HEK293 (cell line): Measurements from ENCODE around the gene SLC2A11.

ENCODE experiments used
- CTCF ChIA-PET: fragments of 350-600 bp; formaldehyde crosslinking; extraction: SDS; loops from one replicate; lab custom pipeline; 2021; ENCODE audit warnings: antibody characterized with exemption; lab: Yijun Ruan, JAX
- POLR2A ChIA-PET: fragments of 300-600 bp; formaldehyde crosslinking; extraction: SDS; loops from one replicate; lab custom pipeline; 2020; ENCODE audit warnings: antibody characterized with exemption, inconsistent platforms; lab: Yijun Ruan, JAX
- H3K27ac ChIP-seq: fragments of 200-500 bp; sonication (Bioruptor generic); 2 replicates; pipeline ENCODE4 v1.5.1; 2014; ENCODE audit warnings: low read depth, low read length, control low read depth, inconsistent platforms; ENCODE audit errors: extremely low read depth
- H3K36me3 ChIP-seq, 2 experiments: fragments of 200-500 bp in 1 of 2; sonication (Bioruptor generic) in 1 of 2; 1 replicate in 1 of 2; 2 replicates in 1 of 2; pipeline ENCODE4 v1.5.1; 2014 to 2017; ENCODE audit warnings: inconsistent platforms in 2 of 2, low read length in 2 of 2; ENCODE audit not compliant: control insufficient read depth in 2 of 2, insufficient read depth in 1 of 2
- H3K4me1 ChIP-seq: fragments of 200-500 bp; sonication (Bioruptor generic); 2 replicates; pipeline ENCODE4 v1.5.1; 2014; ENCODE audit warnings: mild to moderate bottlenecking, low read length, inconsistent platforms; ENCODE audit not compliant: control insufficient read depth, insufficient read depth
- H3K4me3 ChIP-seq: 2 replicates; pipeline ENCODE4 v1.5.1; 2011; ENCODE audit warnings: low read depth, mild to moderate bottlenecking, control low read depth, low read length, moderate library complexity
- H3K9me3 ChIP-seq: fragments of 200-500 bp; sonication (Bioruptor generic); 2 replicates; pipeline ENCODE4 v1.5.1; 2014; ENCODE audit warnings: low read depth, low read length, inconsistent platforms; ENCODE audit not compliant: control insufficient read depth, insufficient read depth
- IKZF3 ChIP-seq: fragments of 450-650 bp; IDR thresholded peaks from 2 replicates; pipeline ENCODE4 v1.5.0; 2018; ENCODE audit warnings: missing biosample characterization, mild to moderate bottlenecking, missing genetic modification characterization, moderate library complexity
- OSR2 ChIP-seq: fragments of 450-650 bp; formaldehyde crosslinking; IDR thresholded peaks from 2 replicates; pipeline ENCODE4 v1.5.1; 2016; ENCODE audit warnings: missing biosample characterization, missing genetic modification characterization
- ZBTB8A ChIP-seq: fragments of 450-650 bp; formaldehyde crosslinking; IDR thresholded peaks from 2 replicates; pipeline ENCODE4 v1.5.1; 2016; ENCODE audit warnings: missing biosample characterization, missing genetic modification characterization
- ZFHX2 ChIP-seq: fragments of 450-650 bp; formaldehyde crosslinking; conservative IDR thresholded peaks from 2 replicates; pipeline ENCODE4 v1.5.1; 2016; ENCODE audit warnings: missing biosample characterization, missing genetic modification characterization
- ZNF10 ChIP-seq: fragments of 450-650 bp; formaldehyde crosslinking; IDR thresholded peaks from 2 replicates; pipeline ENCODE4 v1.5.1; 2017; ENCODE audit warnings: missing biosample characterization, missing genetic modification characterization
- ZNF121 ChIP-seq: fragments of 450-650 bp; formaldehyde crosslinking; IDR thresholded peaks from 2 replicates; pipeline ENCODE4 v1.5.1; 2016; ENCODE audit warnings: missing biosample characterization, missing genetic modification characterization
- ZNF175 ChIP-seq: fragments of 450-650 bp; formaldehyde crosslinking; IDR thresholded peaks from 2 replicates; pipeline ENCODE4 v1.5.1; 2016; ENCODE audit warnings: missing biosample characterization, missing genetic modification characterization
- ZNF37A ChIP-seq: fragments of 450-650 bp; IDR thresholded peaks from 2 replicates; pipeline ENCODE4 v1.5.1; 2018; ENCODE audit warnings: missing biosample characterization, missing genetic modification characterization
- ZNF416 ChIP-seq: fragments of 450-650 bp; formaldehyde crosslinking; IDR thresholded peaks from 2 replicates; pipeline ENCODE4 v1.5.1; 2016; ENCODE audit warnings: missing biosample characterization, missing genetic modification characterization
- ZNF423 ChIP-seq: fragments of 450-650 bp; formaldehyde crosslinking; IDR thresholded peaks from 2 replicates; pipeline ENCODE4 v1.5.1; 2016; ENCODE audit warnings: missing biosample characterization, missing genetic modification characterization
- ZNF514 ChIP-seq: fragments of 450-650 bp; formaldehyde crosslinking; IDR thresholded peaks from 2 replicates; pipeline ENCODE4 v1.5.1; 2016; ENCODE audit warnings: missing biosample characterization, missing genetic modification characterization
- ZNF596 ChIP-seq: fragments of 450-650 bp; IDR thresholded peaks from 2 replicates; pipeline ENCODE4 v1.5.0; 2018; ENCODE audit warnings: missing biosample characterization, mild to moderate bottlenecking, missing genetic modification characterization, moderate library complexity
- TF ChIP-seq, protein P1 (sequence below): fragments of 450-650 bp; IDR thresholded peaks from 2 replicates; pipeline ENCODE4 v1.5.1; 2018; ENCODE audit warnings: missing biosample characterization, missing genetic modification characterization
- TF ChIP-seq, protein P2 (sequence below): fragments of 450-650 bp; formaldehyde crosslinking; IDR thresholded peaks from 2 replicates; pipeline ENCODE4 v1.5.1; 2017; ENCODE audit warnings: missing biosample characterization, missing genetic modification characterization
- TF ChIP-seq, protein P3 (sequence below): fragments of 450-650 bp; formaldehyde crosslinking; IDR thresholded peaks from 2 replicates; pipeline ENCODE4 v1.5.1; 2016; ENCODE audit warnings: missing biosample characterization, missing genetic modification characterization

Gene SLC2A11

DNA sequence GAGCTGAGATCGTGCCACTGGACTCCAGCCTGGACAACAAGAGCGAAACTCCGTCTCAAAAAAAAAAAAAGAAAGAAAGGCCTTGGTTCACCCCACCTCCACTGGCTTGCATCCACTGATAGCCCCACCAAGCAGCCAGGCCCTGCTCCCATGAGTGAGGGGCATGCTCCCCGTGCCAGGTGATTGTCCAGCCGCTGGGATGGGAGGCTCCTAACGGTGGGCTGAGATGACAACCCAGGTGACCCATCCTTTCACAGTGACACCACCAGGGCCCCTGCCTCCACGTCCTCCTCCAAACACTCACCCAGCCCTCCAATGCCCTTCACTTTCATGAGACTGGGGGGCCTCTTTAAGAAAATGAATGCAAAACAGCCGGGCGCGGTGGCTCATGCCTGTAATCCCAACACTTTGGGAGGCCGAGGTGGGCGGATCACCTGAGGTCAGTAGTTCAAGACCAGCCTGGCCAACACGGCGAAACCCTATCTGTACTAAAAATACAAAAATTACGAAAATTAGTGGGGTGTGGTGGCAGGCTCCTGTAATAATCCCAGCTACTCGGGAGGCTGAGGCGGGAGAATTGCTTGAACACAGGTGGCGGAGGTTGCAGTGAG is 10.3 kb upstream of the SLC2A11 start:
- CTCF ChIA-PET: interaction anchor here (0.6 to 1.3 kb wide), 3 partner anchors 58 to 130 kb away, joined by 3 read pairs; no protein-coding TSS in a partner anchor

DNA sequence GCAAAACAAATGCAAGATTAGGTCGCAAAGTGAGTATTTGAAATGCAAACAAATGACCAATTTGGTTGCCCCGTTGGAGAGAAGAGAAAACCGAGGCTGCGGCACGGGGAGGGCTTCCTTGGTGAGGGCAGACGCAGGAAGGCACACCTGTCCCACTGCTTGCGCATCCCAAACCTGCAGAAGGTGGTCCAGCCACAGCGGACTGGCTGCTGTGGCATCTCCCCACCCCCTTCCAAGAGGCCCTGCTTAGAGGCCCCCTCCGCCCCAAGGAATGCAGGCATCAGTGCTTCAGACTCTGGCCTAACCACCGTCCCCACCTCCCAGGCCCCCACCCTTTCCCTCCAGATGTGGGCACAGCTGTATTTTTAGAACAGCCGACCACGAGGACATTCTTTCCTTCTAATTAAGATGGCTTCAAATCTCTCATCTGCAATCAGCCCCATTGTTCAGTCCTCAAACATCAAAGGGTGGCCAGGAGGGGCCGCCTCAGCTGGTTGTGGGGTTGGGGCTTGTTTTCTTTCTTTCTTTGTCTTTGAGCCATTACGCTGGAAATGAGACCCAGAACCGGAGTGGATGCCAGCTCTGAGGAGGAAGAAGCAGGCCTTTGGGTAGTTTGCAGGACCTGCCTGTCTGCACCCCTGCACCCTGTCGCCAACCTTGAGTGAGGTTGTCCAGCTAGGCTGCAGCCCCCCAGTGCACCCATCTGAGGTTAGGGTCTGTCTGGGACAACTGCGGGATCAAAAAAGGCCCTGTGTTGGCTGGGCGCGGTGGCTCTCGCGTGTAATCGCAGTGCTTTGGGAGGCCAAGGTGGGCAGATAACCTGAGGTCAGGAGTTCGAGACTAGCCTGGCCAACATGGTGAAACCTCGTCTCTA is 9.4 kb upstream of the SLC2A11 start:
- ChIA-PET POLR2A (interaction anchor here (1.4 kb wide), 1 partner anchor 9 kb away, joined by 8 read pairs; the partner anchor contains the start of gene SLC2A11), CTCF (interaction anchor here (0.6 to 5.1 kb wide), 8 partner anchors 13 to 309 kb away, joined by 3 to 24 read pairs (median 6); no protein-coding TSS in a partner anchor)
- TF ChIP-seq, protein P1, sequence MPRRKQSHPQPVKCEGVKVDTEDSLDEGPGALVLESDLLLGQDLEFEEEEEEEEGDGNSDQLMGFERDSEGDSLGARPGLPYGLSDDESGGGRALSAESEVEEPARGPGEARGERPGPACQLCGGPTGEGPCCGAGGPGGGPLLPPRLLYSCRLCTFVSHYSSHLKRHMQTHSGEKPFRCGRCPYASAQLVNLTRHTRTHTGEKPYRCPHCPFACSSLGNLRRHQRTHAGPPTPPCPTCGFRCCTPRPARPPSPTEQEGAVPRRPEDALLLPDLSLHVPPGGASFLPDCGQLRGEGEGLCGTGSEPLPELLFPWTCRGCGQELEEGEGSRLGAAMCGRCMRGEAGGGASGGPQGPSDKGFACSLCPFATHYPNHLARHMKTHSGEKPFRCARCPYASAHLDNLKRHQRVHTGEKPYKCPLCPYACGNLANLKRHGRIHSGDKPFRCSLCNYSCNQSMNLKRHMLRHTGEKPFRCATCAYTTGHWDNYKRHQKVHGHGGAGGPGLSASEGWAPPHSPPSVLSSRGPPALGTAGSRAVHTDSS (tag by site-specific recombination): no peak
- TF ChIP-seq ZNF10 (tag by site-specific recombination) (no peak), ZNF514 (tag by site-specific recombination) (no peak), ZNF416 (tag by site-specific recombination) (no peak)
- TF ChIP-seq, protein P2, sequence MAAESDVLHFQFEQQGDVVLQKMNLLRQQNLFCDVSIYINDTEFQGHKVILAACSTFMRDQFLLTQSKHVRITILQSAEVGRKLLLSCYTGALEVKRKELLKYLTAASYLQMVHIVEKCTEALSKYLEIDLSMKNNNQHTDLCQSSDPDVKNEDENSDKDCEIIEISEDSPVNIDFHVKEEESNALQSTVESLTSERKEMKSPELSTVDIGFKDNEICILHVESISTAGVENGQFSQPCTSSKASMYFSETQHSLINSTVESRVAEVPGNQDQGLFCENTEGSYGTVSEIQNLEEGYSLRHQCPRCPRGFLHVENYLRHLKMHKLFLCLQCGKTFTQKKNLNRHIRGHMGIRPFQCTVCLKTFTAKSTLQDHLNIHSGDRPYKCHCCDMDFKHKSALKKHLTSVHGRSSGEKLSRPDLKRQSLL (tag by site-specific recombination): no peak
- Histone ChIP-seq H3K4me1 (no peaks in the 10 kb centered on the region), H3K4me3 (no peak overlapping the region), H3K36me3 (no peaks in the 10 kb centered on the region), H3K9me3 (no peaks in the 10 kb centered on the region), H3K27ac (no peak overlapping the region)

More for the DNA sequence above, 10.3 kb upstream of the SLC2A11 start:
- H3K27ac ChIP-seq: no peak overlapping the region
- TF ChIP-seq ZNF175 (tag by site-specific recombination) (no peak), IKZF3 (tag by site-specific recombination) (no peak), ZNF121 (no peak), ZFHX2 (tag by site-specific recombination) (no peak), ZNF37A (no peak), ZNF596 (tag by site-specific recombination) (no peak), OSR2 (no peak), ZNF423 (tag by site-specific recombination) (no peak), ZBTB8A (tag by site-specific recombination) (no peak)
- TF ChIP-seq, protein P3, sequence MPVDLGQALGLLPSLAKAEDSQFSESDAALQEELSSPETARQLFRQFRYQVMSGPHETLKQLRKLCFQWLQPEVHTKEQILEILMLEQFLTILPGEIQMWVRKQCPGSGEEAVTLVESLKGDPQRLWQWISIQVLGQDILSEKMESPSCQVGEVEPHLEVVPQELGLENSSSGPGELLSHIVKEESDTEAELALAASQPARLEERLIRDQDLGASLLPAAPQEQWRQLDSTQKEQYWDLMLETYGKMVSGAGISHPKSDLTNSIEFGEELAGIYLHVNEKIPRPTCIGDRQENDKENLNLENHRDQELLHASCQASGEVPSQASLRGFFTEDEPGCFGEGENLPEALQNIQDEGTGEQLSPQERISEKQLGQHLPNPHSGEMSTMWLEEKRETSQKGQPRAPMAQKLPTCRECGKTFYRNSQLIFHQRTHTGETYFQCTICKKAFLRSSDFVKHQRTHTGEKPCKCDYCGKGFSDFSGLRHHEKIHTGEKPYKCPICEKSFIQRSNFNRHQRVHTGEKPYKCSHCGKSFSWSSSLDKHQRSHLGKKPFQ (tag by site-specific recombination): no peak
- no peaks in the 10 kb centered on the region for H3K4me1 ChIP-seq
- H3K4me3 ChIP-seq: no peak overlapping the region
- POLR2A ChIA-PET: interaction anchor here (0.6 to 1.4 kb wide), 2 partner anchors 10 to 11 kb away, joined by 3 to 8 read pairs; partner anchors contain the start of gene SLC2A11
- no peaks in the 10 kb centered on the region for H3K36me3 ChIP-seq
- H3K9me3 ChIP-seq: no peaks in the 10 kb centered on the region
